HepG2 (cell line): Measurements from ENCODE around the gene SGSM1. TPM values are rescaled to one million over a fixed set of nuclear protein-coding genes. Genes with fewer than 3 reads are reported as not detected.
A peak's percentile ranks its signal among the peaks of the same experiment; 100 is the strongest.

Source experiments
- ATAC-seq: fragments of 200-7000 bp; cut with Tn5 transposase; 3 replicates; pipeline ENCODE4 v1.9.1; 2020; ENCODE audit warnings: mild to moderate bottlenecking, moderate library complexity
- BruUV-seq: library from RNA; stranded (reverse); fragments of 400-500 nt; replicated peaks from 2 replicates; lab custom pipeline; 2021; lab: Mats Ljungman, UMichigan
- CTCF ChIA-PET: fragments of 300-600 bp; formaldehyde crosslinking; extraction: SDS; loops from one replicate; lab custom pipeline; 2021; ENCODE audit warnings: low total read pairs, inconsistent platforms, low intra/inter-chr PET ratio; lab: Yijun Ruan, JAX
- POLR2A ChIA-PET: fragments of 350-600 bp; sonication (Branson Sonifier 250); formaldehyde crosslinking; loops from one replicate; lab custom pipeline; 2020; ENCODE audit warnings: antibody characterized with exemption, inconsistent platforms; lab: Yijun Ruan, JAX
- DNase-seq: peaks from one replicate; pipeline ENCODE4 v3.0.0-alpha.2; 2015; ENCODE audit warnings: low spot score
- FAIRE-seq: peaks from 3 replicates; lab custom pipeline; 2011; peaks lifted over from hg19 to GRCh38; lab: Jason Lieb, UNC
- H2AFZ ChIP-seq: one replicate; pipeline ENCODE4 v1.6.1; 2011; ENCODE audit warnings: low read length, inconsistent platforms
- H3K27ac ChIP-seq: fragments of 300-600 bp; 3 replicates; pipeline ENCODE4 v1.8.0; 2011; ENCODE audit warnings: mixed run types, mild to moderate bottlenecking, mixed read lengths, low read length, inconsistent platforms; ENCODE audit not compliant: insufficient read depth; ENCODE audit errors: extremely low read length
- H3K27me3 ChIP-seq, 2 experiments: fragments of 200-600 bp in 1 of 2; 2 replicates in 1 of 2; 3 replicates in 1 of 2; pipeline versions ENCODE4 v1.6.0 to v1.8.0; 2011; ENCODE audit warnings: low read length in 2 of 2, mild to moderate bottlenecking in 2 of 2, moderate library complexity in 2 of 2, inconsistent platforms in 1 of 2; ENCODE audit not compliant: insufficient read depth in 2 of 2, control insufficient read depth in 1 of 2
- H3K36me3 ChIP-seq, 2 experiments: fragments of 200-600 bp in 1 of 2; replicated peaks in 1 of 2; 2 replicates in 1 of 2; 3 replicates in 1 of 2; pipeline versions ENCODE4 v1.5.1 to v1.8.0; 2011; ENCODE audit warnings: low read length in 2 of 2, inconsistent platforms in 1 of 2; ENCODE audit not compliant: insufficient read depth in 2 of 2, control insufficient read depth in 1 of 2
- H3K4me1 ChIP-seq: 2 replicates; pipeline ENCODE4 v1.5.1; 2012; ENCODE audit warnings: low read length, inconsistent platforms; ENCODE audit not compliant: insufficient read depth
- H3K4me2 ChIP-seq: 2 replicates; pipeline ENCODE4 v1.6.0; 2011; ENCODE audit warnings: low read depth, low read length, inconsistent platforms
- H3K4me3 ChIP-seq, 3 experiments: fragments of 200-600 bp in 1 of 3; sonication (generic), shearing (Covaris generic) in 1 of 3; replicated peaks in 1 of 3; 2 replicates each; pipeline ENCODE4 v1.5.1; 2011 to 2016; ENCODE audit warnings: low read length in 3 of 3, inconsistent platforms in 2 of 3, low read depth in 2 of 3, mild to moderate bottlenecking in 2 of 3, control low read depth in 1 of 3, mixed read lengths in 1 of 3; ENCODE audit not compliant: insufficient read depth in 1 of 3
- H3K79me2 ChIP-seq: one replicate; pipeline ENCODE4 v1.6.1; 2011; ENCODE audit warnings: low read length, inconsistent platforms; ENCODE audit not compliant: insufficient read depth
- H3K9ac ChIP-seq: 2 replicates; pipeline ENCODE4 v1.6.0; 2011; ENCODE audit warnings: mild to moderate bottlenecking, low read depth, low read length, inconsistent platforms; ENCODE audit not compliant: insufficient read depth
- H3K9me3 ChIP-seq: 2 replicates; pipeline ENCODE4 v1.5.1; 2012; ENCODE audit warnings: mild to moderate bottlenecking, low read length
- H4K20me1 ChIP-seq: 2 replicates; pipeline ENCODE4 v1.6.0; 2011; ENCODE audit warnings: inconsistent platforms, mild to moderate bottlenecking, low read length, moderate library complexity; ENCODE audit not compliant: insufficient read depth
- BCL6 ChIP-seq: IDR thresholded peaks from 2 replicates; pipeline ENCODE4 v1.6.1; 2016; ENCODE audit warnings: missing genetic modification reagents, missing compliant biosample characterization
- POLR2A ChIP-seq, 2 experiments: IDR thresholded peaks; 2 replicates each; pipeline ENCODE4 v1.6.1; 2011; ENCODE audit warnings: low read depth in 2 of 2, low read length in 2 of 2, mild to moderate bottlenecking in 1 of 2, moderate library complexity in 1 of 2; ENCODE audit not compliant: insufficient read depth in 1 of 2
- ZFYVE20 ChIP-seq: sonication (generic); formaldehyde crosslinking; IDR thresholded peaks from 2 replicates; pipeline ENCODE4 v1.8.0; 2023; ENCODE audit warnings: low read depth, mild to moderate bottlenecking, moderate library complexity, missing genetic modification reagents, borderline replicate concordance
- ZNF629 ChIP-seq: sonication (generic); formaldehyde crosslinking; conservative IDR thresholded peaks from 2 replicates; pipeline ENCODE4 v1.5.0; 2020; ENCODE audit warnings: missing genetic modification reagents
- ZNF768 ChIP-seq: sonication (generic); formaldehyde crosslinking; IDR thresholded peaks from 2 replicates; pipeline ENCODE4 v1.4.0; 2020; ENCODE audit warnings: missing genetic modification reagents
- WGBS: methylation state at CpG from one replicate; pipeline ENCODE4 v1.1.6; 2017; ENCODE audit warnings: low lambda C conversion rate; 5-methylcytosine and 5-hydroxymethylcytosine counted together
- in situ Hi-C: cut with HindIII; loops from 2 replicates; pipeline ENCODE4 v1.10.0; 2017; ENCODE audit warnings: low pct_unique_long_range_greater_than_20kb; ENCODE audit not compliant: extremely low pct_ligation_motif_present
- intact Hi-C: fragments of 100-400 bp; cut with micrococcal nuclease; formaldehyde crosslinking; loops from one replicate; pipeline ENCODE4 v1.10.0; 2022; ENCODE audit not compliant: unreplicated experiment
- polyA plus RNA-seq, 8 experiments: library from polyadenylated mRNA; depleted of rRNA in 3 of 8; stranded (reverse) in 7 of 8; unstranded in 1 of 8; fragments of >200 nt; fragmentation: Illumina TruSeq in 4 of 8; extraction: Trizol in 4 of 8; gene quantifications; 2 replicates each; pipeline versions ENCODE4 v1.2.1 to v1.2.3, GENCODE V29; 2011 to 2016; ENCODE audit warnings: low read depth in 4 of 8, missing spikeins in 1 of 8, mixed read lengths in 1 of 8; ENCODE audit not compliant: insufficient read depth in 1 of 8
- total RNA-seq, 5 experiments: library from RNA; depleted of rRNA; stranded (reverse); fragments of >200 nt; fragmentation: Illumina TruSeq; extraction: Trizol; gene quantifications; 2 replicates each; pipeline ENCODE4 v1.2.3, GENCODE V29; 2016; ENCODE audit warnings: low read depth in 1 of 5
- TF ChIP-seq, protein P1 (sequence below): sonication (generic); formaldehyde crosslinking; IDR thresholded peaks from 2 replicates; pipeline ENCODE4 v1.8.1; 2023; ENCODE audit warnings: missing genetic modification reagents, mild to moderate bottlenecking, borderline replicate concordance

The SGSM1 gene
- total and polyA plus RNA-seq, 2 of the 13 experiments (the other 11 are each of a cell fraction or from before 2014, with no cell fraction given): 0.07 TPM; not detected in 1

DNA sequence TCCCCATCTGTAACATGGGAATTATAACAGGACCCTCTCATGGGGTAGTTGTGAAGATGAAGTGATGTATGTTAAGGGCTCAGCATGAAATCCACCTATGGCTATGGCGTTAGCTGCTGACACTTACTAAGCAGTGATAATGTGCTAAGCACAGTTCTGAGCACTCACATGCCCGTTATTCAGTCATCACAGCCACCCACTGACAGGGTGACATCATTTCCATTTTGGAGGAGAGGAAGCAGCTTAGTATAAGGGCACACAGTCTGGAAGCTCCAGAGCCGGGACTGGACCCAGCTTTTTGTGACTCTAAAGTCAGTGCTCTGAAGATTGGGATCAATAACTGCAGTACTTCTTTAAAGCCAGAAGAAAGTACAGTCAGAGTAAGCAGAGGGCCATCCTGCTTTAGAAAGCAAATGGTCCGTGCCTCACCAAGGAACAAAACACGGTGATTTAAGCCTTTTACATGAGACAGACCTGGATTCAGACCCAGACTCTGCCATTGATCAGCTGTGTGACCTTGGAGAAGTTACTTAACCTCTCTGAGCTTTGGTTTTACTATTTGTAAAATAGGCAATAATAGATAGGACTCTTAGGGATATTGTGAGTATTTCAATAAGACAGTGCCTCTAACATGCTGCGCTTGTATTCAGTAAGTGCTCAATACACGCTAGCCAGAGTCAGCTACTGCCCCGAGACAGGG lies 61.5 kb downstream of the SGSM1 start:
- Histone ChIP-seq H3K9ac (no peak overlapping the region), H3K27me3 (peaks cover 3 to 48% of the 10 kb centered on the region in 2 experiments; a peak in 4 of 5 replicates), H2AFZ (no peak overlapping the region), H4K20me1 (no peaks in the 10 kb centered on the region), H3K4me2 (no peak overlapping the region), H3K36me3 (no peaks in the 10 kb centered on the region), H3K4me1 (no peaks in the 10 kb centered on the region), H3K9me3 (no peaks in the 10 kb centered on the region), H3K27ac (no peak overlapping the region), H3K4me3 (no peak overlapping the region), H3K79me2 (no peaks in the 10 kb centered on the region)
- no TSS peak for BruUV-seq
- ChIA-PET CTCF (no interaction called here), POLR2A (no interaction called here)
- in situ Hi-C loops: no loop called here
- TF ChIP-seq ZNF768 (CRISPR knock-in tag) (peak; percentile 55; the same call in 1 of the 2 replicates), POLR2A (IDR thresholded peaks at IDR 0.05; ENCODE audit: insufficient read depth in 1 of 2, low read depth in 2 of 2, low read length in 2 of 2) (no peak), BCL6 (CRISPR knock-in tag) (no peak)
- TF ChIP-seq, protein P1, sequence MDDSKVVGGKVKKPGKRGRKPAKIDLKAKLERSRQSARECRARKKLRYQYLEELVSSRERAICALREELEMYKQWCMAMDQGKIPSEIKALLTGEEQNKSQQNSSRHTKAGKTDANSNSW (CRISPR knock-in tag): no peak
- WGBS: 21% methylated on average over 7 of the region's 8 CpGs
- intact Hi-C loops: no loop called here
- no peak for FAIRE-seq
- no peak for DNase-seq
- no peak for ATAC-seq

DNA sequence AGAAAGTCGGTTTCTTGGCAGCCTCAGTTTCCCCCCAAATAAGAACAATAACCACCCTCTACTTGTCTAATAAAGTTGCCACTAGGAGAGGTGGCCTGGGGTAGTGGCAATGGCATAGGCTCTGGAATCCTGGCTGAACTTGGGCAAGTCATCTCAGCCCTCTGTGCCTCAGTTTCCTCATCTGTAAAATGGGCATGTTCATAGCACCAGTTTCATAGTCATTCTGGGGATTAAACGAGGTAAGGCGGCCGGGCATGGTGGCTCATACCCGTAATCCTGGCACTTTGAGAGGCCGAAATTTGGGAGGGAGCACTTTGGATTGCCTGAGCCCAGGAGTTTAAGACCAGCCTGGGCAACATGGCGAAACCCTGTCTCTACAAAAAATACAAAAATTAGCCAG lies 63.0 kb downstream of the SGSM1 start:
- Histone ChIP-seq H3K36me3 (no peaks in the 10 kb centered on the region), H3K9me3 (no peaks in the 10 kb centered on the region), H3K79me2 (no peaks in the 10 kb centered on the region), H3K4me1 (no peaks in the 10 kb centered on the region), H2AFZ (no peak overlapping the region), H4K20me1 (no peaks in the 10 kb centered on the region), H3K4me2 (no peak overlapping the region), H3K27ac (no peak overlapping the region), H3K27me3 (peaks cover 2 to 42% of the 10 kb centered on the region in 2 experiments; a peak in 2 of 5 replicates), H3K9ac (no peak overlapping the region), H3K4me3 (no peak overlapping the region)
- no peak for TF ChIP-seq ZFYVE20
- peak; percentile 45; the same call in 1 of the 2 replicates for TF ChIP-seq ZNF629 (CRISPR knock-in tag)
- ChIA-PET POLR2A (no interaction called here), CTCF (no interaction called here)
- intact Hi-C loops: no loop called here
- DNase-seq (no peak), ATAC-seq (no peak), FAIRE-seq (no peak)
- 9% methylated on average over 4 of the region's 7 CpGs for WGBS
- in situ Hi-C loops: no loop called here
- no TSS peak for BruUV-seq
